Measurements from ENCODE around the gene C10orf95.

DNA sequence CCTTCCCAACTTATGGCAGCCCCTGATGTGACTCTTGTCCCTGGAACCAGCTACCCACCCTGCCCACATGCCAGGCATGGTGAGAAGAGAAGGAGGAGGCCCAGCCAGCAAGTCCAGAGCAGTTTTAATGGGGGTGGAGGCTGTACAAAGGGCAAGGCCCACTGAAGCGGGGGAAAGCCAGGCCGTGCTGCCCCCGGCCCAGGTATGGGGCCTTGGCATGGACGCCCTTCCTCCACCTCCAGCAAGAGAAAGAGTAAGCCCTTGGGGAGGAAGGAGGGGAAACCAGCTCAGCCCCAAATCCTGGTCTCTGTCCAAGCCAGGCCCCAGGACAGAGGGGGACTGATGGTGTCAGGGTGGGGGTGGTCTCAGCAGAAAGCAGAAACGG is 48.8 kb downstream of the C10orf95 start:
- no peak for TF ChIP-seq CTCF (IDR thresholded peaks at IDR 0.05)
- TF ChIP-seq, protein P1, sequence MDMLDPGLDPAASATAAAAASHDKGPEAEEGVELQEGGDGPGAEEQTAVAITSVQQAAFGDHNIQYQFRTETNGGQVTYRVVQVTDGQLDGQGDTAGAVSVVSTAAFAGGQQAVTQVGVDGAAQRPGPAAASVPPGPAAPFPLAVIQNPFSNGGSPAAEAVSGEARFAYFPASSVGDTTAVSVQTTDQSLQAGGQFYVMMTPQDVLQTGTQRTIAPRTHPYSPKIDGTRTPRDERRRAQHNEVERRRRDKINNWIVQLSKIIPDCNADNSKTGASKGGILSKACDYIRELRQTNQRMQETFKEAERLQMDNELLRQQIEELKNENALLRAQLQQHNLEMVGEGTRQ (IDR thresholded peaks at IDR 0.05) = no peak
- TF ChIP-seq POLR2A (IDR thresholded peaks at IDR 0.05; ENCODE audit: low read length) = no peak
- no peak for TF ChIP-seq POLR2AphosphoS2 (conservative IDR thresholded peaks at IDR 0.05; ENCODE audit: low read length)
- no peak for TF ChIP-seq CBX8 (IDR thresholded peaks at IDR 0.05)

Measured in A549 (cell line).